ENCODE data around the gene FOXRED1. TPM values are rescaled to one million over a fixed set of nuclear protein-coding genes. Genes with fewer than 3 reads are reported as not detected.

The FOXRED1 gene
- total RNA-seq, 1 donor from 2014 or later: 48.6 TPM

GRCh38 chr11:126282736-126283591 is 14.0 kb downstream of the FOXRED1 start, which contains the start of gene TIRAP:
TIRAP (plus strand) TSS chr11:126283093; CDS start chr11:126290895, 7,802 bp downstream.
- Mint-ChIP-seq H3K9me3 (no peaks in the 10 kb centered on the region), H3K4me1 (peaks cover 28% of the 10 kb centered on the region), H3K27me3 (ENCODE audit: low read depth) (no peaks in the 10 kb centered on the region), H3K4me3 (peak within 1 kb of the TSS; percentile 95), H3K36me3 (no peaks in the 10 kb centered on the region), H3K27ac (peak within 1 kb of the TSS; percentile 95)
- TF ChIP-seq CTCF (IDR thresholded peaks at IDR 0.05; ENCODE audit: unreplicated experiment): no peak
- peak; percentile 48 to 69 for DNase-seq (ENCODE audit: low spot score in 2 of 2, unreplicated experiment in 2 of 2)

GRCh38 chr11:126284829-126285228 is 15.9 kb downstream of the FOXRED1 start:
- H3K4me3 Mint-ChIP-seq: peak overlapping the region; percentile 28
- H3K9me3 Mint-ChIP-seq: no peaks in the 10 kb centered on the region
- TF ChIP-seq CTCF (IDR thresholded peaks at IDR 0.05; ENCODE audit: unreplicated experiment): no peak
- peak overlapping the region; percentile 10 for H3K27ac Mint-ChIP-seq
- H3K4me1 Mint-ChIP-seq: peaks cover 28% of the 10 kb centered on the region
- peaks cover 2% of the 10 kb centered on the region for H3K36me3 Mint-ChIP-seq
- H3K27me3 Mint-ChIP-seq (ENCODE audit: low read depth): no peaks in the 10 kb centered on the region
- no peak for DNase-seq (ENCODE audit: low spot score in 2 of 2, unreplicated experiment in 2 of 2)

- DNase-seq (ENCODE audit: low spot score in 2 of 2, unreplicated experiment in 2 of 2): no peak
Observed at GRCh38 chr11:126288237-126288636, 19.3 kb downstream of the FOXRED1 start.

GRCh38 chr11:126290887-126291286 is 21.9 kb downstream of the FOXRED1 start:
- Mint-ChIP-seq H3K27me3 (ENCODE audit: low read depth) (no peaks in the 10 kb centered on the region), H3K4me3 (no peak overlapping the region), H3K36me3 (peaks cover 17% of the 10 kb centered on the region), H3K9me3 (no peaks in the 10 kb centered on the region), H3K27ac (no peak overlapping the region), H3K4me1 (no peaks in the 10 kb centered on the region)
- DNase-seq (ENCODE audit: low spot score in 2 of 2, unreplicated experiment in 2 of 2): no peak
- TF ChIP-seq CTCF (IDR thresholded peaks at IDR 0.05; ENCODE audit: unreplicated experiment): no peak

More at GRCh38 chr11:126288237-126288636, 19.3 kb downstream of the FOXRED1 start:
- Mint-ChIP-seq H3K4me1 (peaks cover 14% of the 10 kb centered on the region), H3K27me3 (ENCODE audit: low read depth) (no peaks in the 10 kb centered on the region), H3K4me3 (no peak overlapping the region), H3K9me3 (no peaks in the 10 kb centered on the region), H3K36me3 (peaks cover 6% of the 10 kb centered on the region), H3K27ac (no peak overlapping the region)
- no peak for TF ChIP-seq CTCF (IDR thresholded peaks at IDR 0.05; ENCODE audit: unreplicated experiment)

GRCh38 chr11:126293726-126294125 is 24.8 kb downstream of the FOXRED1 start:
- no peak for TF ChIP-seq CTCF (IDR thresholded peaks at IDR 0.05; ENCODE audit: unreplicated experiment)
- Mint-ChIP-seq H3K4me3 (no peak overlapping the region), H3K27me3 (ENCODE audit: low read depth) (no peaks in the 10 kb centered on the region), H3K36me3 (peaks cover 21% of the 10 kb centered on the region), H3K27ac (no peak overlapping the region), H3K9me3 (no peaks in the 10 kb centered on the region), H3K4me1 (no peaks in the 10 kb centered on the region)
- no peak for DNase-seq (ENCODE audit: low spot score in 2 of 2, unreplicated experiment in 2 of 2)
